K562 (cell line): Measurements from ENCODE around the gene TMEM178A. TPM values are rescaled to one million over a fixed set of nuclear protein-coding genes. Genes with fewer than 3 reads are reported as not detected.

Experiments
- ATAC-seq: fragments of 200-7000 bp; cut with Tn5 transposase; 3 replicates; pipeline ENCODE4 v1.9.1; 2020; ENCODE audit warnings: moderate library complexity
- BruUV-seq: library from RNA; stranded (reverse); fragments of 400-500 nt; replicated peaks from 2 replicates; lab custom pipeline; 2021; lab: Mats Ljungman, UMichigan
- CTCF ChIA-PET: fragments of 300-600 bp; formaldehyde crosslinking; extraction: SDS; loops from one replicate; lab custom pipeline; 2021; ENCODE audit warnings: low intra/inter-chr PET ratio; lab: Yijun Ruan, JAX
- POLR2A ChIA-PET: fragments of 300-600, 350-650 bp; sonication (Branson Sonifier 250); formaldehyde crosslinking; extraction: SDS; loops from one replicate; lab custom pipeline; 2021; ENCODE audit warnings: antibody characterized with exemption, inconsistent platforms; lab: Yijun Ruan, JAX
- DNase-seq, 4 experiments: peaks; one replicate each; pipeline versions ENCODE4 v3.0.0 to v3.0.0-alpha.2; 2011 to 2018; ENCODE audit warnings: low spot score in 3 of 4, mixed read lengths in 3 of 4; ENCODE audit errors: extremely low read depth in 1 of 4
- FAIRE-seq: peaks from 2 replicates; lab custom pipeline; 2011; peaks lifted over from hg19 to GRCh38; lab: Jason Lieb, UNC
- H2AFZ ChIP-seq: 2 replicates; pipeline ENCODE4 v1.6.0; 2011; ENCODE audit warnings: low read depth, low read length, control low read depth, inconsistent platforms
- H3K27ac ChIP-seq: fragments of 200-600 bp; 3 replicates; pipeline ENCODE4 v1.8.0; 2011; ENCODE audit warnings: low read depth, mild to moderate bottlenecking, control low read depth, inconsistent platforms, low read length, moderate library complexity, mixed read lengths; ENCODE audit errors: extremely low read depth
- H3K27me3 ChIP-seq, 2 experiments: fragments of 300-600 bp in 1 of 2; 2 replicates in 1 of 2; 3 replicates in 1 of 2; pipeline versions ENCODE4 v1.6.0 to v1.8.0; 2011; ENCODE audit warnings: inconsistent platforms in 2 of 2, low read length in 2 of 2, mild to moderate bottlenecking in 1 of 2, mixed read lengths in 1 of 2, moderate library complexity in 1 of 2; ENCODE audit not compliant: control insufficient read depth in 2 of 2, insufficient read depth in 2 of 2
- H3K36me3 ChIP-seq: fragments of 300-600 bp; 3 replicates; pipeline ENCODE4 v1.8.0; 2011; ENCODE audit warnings: mild to moderate bottlenecking, low read length, inconsistent platforms; ENCODE audit not compliant: control insufficient read depth, insufficient read depth
- H3K4me1 ChIP-seq, 2 experiments: fragments of 200-600 bp in 1 of 2; replicated peaks in 1 of 2; 2 replicates in 1 of 2; 3 replicates in 1 of 2; pipeline versions ENCODE4 v1.5.1 to v1.8.0; 2011; ENCODE audit warnings: inconsistent platforms in 2 of 2, low read length in 2 of 2, mild to moderate bottlenecking in 1 of 2, mixed read lengths in 1 of 2, moderate library complexity in 1 of 2; ENCODE audit not compliant: control insufficient read depth in 2 of 2, insufficient read depth in 2 of 2
- H3K4me2 ChIP-seq: 2 replicates; pipeline ENCODE4 v1.6.1; 2011; ENCODE audit warnings: low read length, control low read depth, inconsistent platforms, mixed read lengths; ENCODE audit not compliant: insufficient read depth
- H3K4me3 ChIP-seq: fragments of 200-600 bp; sonication (generic), shearing (Covaris generic); 2 replicates; pipeline ENCODE4 v1.5.1; 2016; ENCODE audit warnings: control low read depth, inconsistent platforms
- H3K79me2 ChIP-seq: fragments of 200-600 bp; 3 replicates; pipeline ENCODE4 v1.8.0; 2011; ENCODE audit warnings: low read length, inconsistent platforms; ENCODE audit not compliant: control insufficient read depth, insufficient read depth
- H3K9ac ChIP-seq, 2 experiments: 2 replicates each; pipeline versions ENCODE4 v1.6.0 to v1.6.1; 2011; ENCODE audit warnings: low read depth in 2 of 2, low read length in 2 of 2, control low read depth in 1 of 2, inconsistent platforms in 1 of 2, mild to moderate bottlenecking in 1 of 2, mixed read lengths in 1 of 2; ENCODE audit not compliant: insufficient read depth in 1 of 2
- H3K9me1 ChIP-seq: one replicate; pipeline ENCODE4 v1.6.0; 2011; ENCODE audit warnings: inconsistent platforms, mild to moderate bottlenecking, low read length, moderate library complexity; ENCODE audit not compliant: control insufficient read depth, insufficient read depth
- H3K9me3 ChIP-seq: replicated peaks from 2 replicates; pipeline ENCODE4 v1.5.1; 2011; ENCODE audit warnings: low read depth, low read length, inconsistent platforms; ENCODE audit not compliant: control insufficient read depth, insufficient read depth
- H4K20me1 ChIP-seq: replicated peaks from 2 replicates; pipeline ENCODE4 v1.6.1; 2011; ENCODE audit warnings: low read length, inconsistent platforms, mixed read lengths; ENCODE audit not compliant: control insufficient read depth, insufficient read depth
- E4F1 ChIP-seq: fragments of 250-450 bp; sonication (Bioruptor Pico); IDR thresholded peaks from 2 replicates; pipeline ENCODE4 v1.5.0; 2021; ENCODE audit warnings: mild to moderate bottlenecking, borderline replicate concordance
- ETV6 ChIP-seq, 3 experiments: fragments of 150-350 bp in 1 of 3; sonication (generic) in 1 of 3; formaldehyde crosslinking in 1 of 3; IDR thresholded peaks; 2 replicates each; pipeline versions ENCODE4 v1.6.1 to v1.8.0; 2014 to 2022; ENCODE audit warnings: borderline replicate concordance in 2 of 3, low read depth in 2 of 3, antibody characterized with exemption in 1 of 3, low read length in 1 of 3, mild to moderate bottlenecking in 1 of 3, missing genetic modification reagents in 1 of 3
- MAFK ChIP-seq: IDR thresholded peaks from 2 replicates; pipeline ENCODE4 v1.6.1; 2011; ENCODE audit warnings: low read length, improper control_type of control experiment
- NFIX ChIP-seq: fragments of 250-450 bp; sonication (Bioruptor Pico); IDR thresholded peaks from 2 replicates; pipeline ENCODE4 v1.4.0; 2020; ENCODE audit warnings: low read depth, mild to moderate bottlenecking, moderate library complexity
- TCF7 ChIP-seq: sonication (generic); IDR thresholded peaks from 2 replicates; pipeline ENCODE4 v1.6.1; 2016; ENCODE audit warnings: antibody characterized with exemption, borderline replicate concordance
- ZNF408 ChIP-seq: fragments of 250-450 bp; sonication (Bioruptor Pico); IDR thresholded peaks from 2 replicates; pipeline ENCODE4 v1.4.0; 2020; ENCODE audit warnings: low read depth, mild to moderate bottlenecking, moderate library complexity
- WGBS: fragments of 100-300 bp; shearing (Covaris generic); methylation state at CpG from one replicate; pipeline ENCODE4 v1.1.6; 2016; ENCODE audit warnings: low coverage, mixed read lengths; ENCODE audit not compliant: insufficient coverage; ENCODE audit errors: missing lambda C conversion rate; 5-methylcytosine and 5-hydroxymethylcytosine counted together
- in situ Hi-C: fragments of 300-500 bp; cut with MboI; formaldehyde crosslinking; loops from 4 replicates; pipeline ENCODE4 v1.15.0; 2018; ENCODE audit warnings: inconsistent platforms, mixed read lengths
- intact Hi-C: fragments of 100-400 bp; cut with micrococcal nuclease; formaldehyde crosslinking; loops from 2 replicates; pipeline ENCODE4 v1.14.2; 2022
- polyA plus RNA-seq, 8 experiments: library from polyadenylated mRNA; depleted of rRNA in 4 of 8; stranded (reverse) in 5 of 8; unstranded in 3 of 8; fragments of >200 nt; fragmentation: Nextera tagmentation in 2 of 8; fragmentation: Illumina TruSeq in 1 of 8; extraction: Ambion mirVana in 2 of 8; extraction: Trizol in 1 of 8; gene quantifications; 2 replicates each; pipeline versions ENCODE4 v1.2.1 to v1.2.3, GENCODE V29; 2011 to 2014; ENCODE audit warnings: inconsistent platforms in 1 of 8, missing spikeins in 1 of 8
- total RNA-seq, 7 experiments: library from RNA; depleted of rRNA in 6 of 7; stranded (reverse); fragments of >200 nt in 6 of 7; fragmentation: Illumina TruSeq in 2 of 7; extraction: Trizol in 2 of 7; gene quantifications; 2 replicates each; pipeline versions ENCODE4 v1.2.1 to v1.2.3, GENCODE V29; 2011 to 2021; ENCODE audit warnings: low replicate concordance in 1 of 7

The TMEM178A gene
- total and polyA plus RNA-seq, 9 of the 15 experiments (the other 6 are each of a cell fraction or from before 2014, with no cell fraction given) = 0.04 to 0.17 TPM; not detected in 7

- Histone ChIP-seq H2AFZ (no peak overlapping the region), H4K20me1 (peaks cover 4% of the 10 kb centered on the region; the same call in 1 of the 2 replicates), H3K9me3 (no peaks in the 10 kb centered on the region), H3K36me3 (peaks cover 96% of the 10 kb centered on the region), H3K4me1 (no peaks in the 10 kb centered on the region), H3K27me3 (no peaks in the 10 kb centered on the region), H3K79me2 (peaks cover 16% of the 10 kb centered on the region; the same call in 2 of the 3 replicates), H3K9ac (no peak overlapping the region), H3K4me3 (no peak overlapping the region), H3K9me1 (no peaks in the 10 kb centered on the region), H3K27ac (no peak overlapping the region), H3K4me2 (no peak overlapping the region)
- ChIA-PET POLR2A (interaction anchor here (1.4 kb wide), 1 partner anchor 988 kb away, joined by 3 read pairs; the partner anchor contains the start of gene SRSF7), CTCF (no interaction called here)
- BruUV-seq = no TSS peak
- ATAC-seq (no peak), DNase-seq (no peak), FAIRE-seq (no peak)
- TF ChIP-seq E4F1 (no peak), NFIX (CRISPR knock-in tag) (no peak), ZNF408 (CRISPR knock-in tag) (no peak), MAFK (no peak), TCF7 (no peak), ETV6 (IDR thresholded peaks at IDR 0.05; ENCODE audit: borderline replicate concordance in 1 of 2, low read depth in 2 of 2, low read length in 1 of 2) (no peak), ETV6 (CRISPR knock-in tag; IDR thresholded peaks at IDR 0.05; ENCODE audit: borderline replicate concordance) (no peak)
- intact Hi-C loops = no loop called here
- in situ Hi-C loops = no loop called here
- 95% methylated on average over 2 of the region's 2 CpGs for WGBS
These were observed 73.2 kb downstream of the TMEM178A start for GRCh38 chr2:39738936-39739335.
